HG02870 (cell line): ENCODE measurements around the gene FRY.

Experiments used
- ATAC-seq: cut with Tn5 transposase; IDR thresholded peaks from one replicate; pipeline ENCODE4 v1.9.1; 2021; ENCODE audit warnings: mild to moderate bottlenecking, moderate library complexity; ENCODE audit not compliant: unreplicated experiment

Gene FRY

GRCh38 chr13:32079587-32079986 lies 48.0 kb downstream of the FRY start:
- ATAC-seq, result no peak

DNA sequence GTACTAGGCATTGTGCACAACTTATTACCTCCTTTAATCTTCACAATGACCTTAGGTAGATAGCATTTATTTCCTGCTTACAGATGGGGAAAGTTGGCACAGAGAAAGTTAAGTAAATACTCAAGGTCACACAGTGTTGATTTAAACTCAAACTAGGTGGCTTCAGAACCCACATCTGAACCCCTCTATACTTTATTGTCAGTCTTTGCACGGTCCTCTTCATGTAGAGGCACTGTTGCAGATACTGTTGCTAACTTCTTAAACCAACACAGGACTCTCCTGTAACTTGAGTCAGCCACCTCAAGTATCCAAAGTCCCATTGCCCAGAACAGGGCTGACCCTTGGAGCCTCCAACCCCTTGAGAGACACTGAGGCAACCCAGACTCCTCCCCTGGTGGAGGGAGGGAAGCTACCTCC lies 48.8 kb downstream of the FRY start:
- no peak for ATAC-seq

DNA sequence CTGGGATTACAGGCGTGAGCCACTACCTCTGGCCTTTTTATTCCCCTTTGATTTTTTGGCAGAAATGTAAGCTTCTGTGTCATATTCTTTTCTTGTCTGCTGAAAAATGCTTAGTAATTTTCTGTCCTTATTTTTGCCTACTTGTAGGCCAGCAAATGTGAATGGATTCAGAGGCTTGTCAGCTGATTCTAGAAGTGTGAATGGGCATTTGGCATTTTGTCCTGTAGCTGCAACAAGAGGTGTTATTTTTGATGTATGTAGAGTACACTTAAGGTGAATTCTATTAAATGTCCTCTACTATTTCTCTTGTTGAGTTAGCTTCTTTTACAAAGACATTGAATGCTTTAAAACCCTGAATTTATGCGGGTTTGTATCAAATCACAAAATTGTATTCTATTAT lies 50.0 kb downstream of the FRY start:
- no peak for ATAC-seq

DNA sequence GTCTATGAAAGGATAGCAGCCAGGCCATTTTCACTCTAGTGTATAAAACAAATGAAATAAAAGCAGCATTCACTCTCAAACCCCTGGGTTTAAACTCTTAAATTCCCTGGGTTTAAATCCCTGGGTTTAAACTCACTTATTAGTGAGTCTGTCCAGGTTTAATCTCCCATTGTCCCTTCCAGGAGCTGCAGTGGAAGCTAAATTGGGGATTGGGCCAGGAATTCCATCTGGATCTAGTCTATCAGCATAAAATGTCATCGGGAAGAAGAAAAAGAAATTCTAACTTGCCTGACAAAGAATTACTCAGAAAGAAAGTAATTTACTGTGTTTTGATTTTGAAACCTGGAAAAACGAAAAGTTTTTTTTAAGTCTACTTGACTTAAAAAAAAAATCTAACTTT lies 54.8 kb downstream of the FRY start:
- no peak for ATAC-seq

DNA sequence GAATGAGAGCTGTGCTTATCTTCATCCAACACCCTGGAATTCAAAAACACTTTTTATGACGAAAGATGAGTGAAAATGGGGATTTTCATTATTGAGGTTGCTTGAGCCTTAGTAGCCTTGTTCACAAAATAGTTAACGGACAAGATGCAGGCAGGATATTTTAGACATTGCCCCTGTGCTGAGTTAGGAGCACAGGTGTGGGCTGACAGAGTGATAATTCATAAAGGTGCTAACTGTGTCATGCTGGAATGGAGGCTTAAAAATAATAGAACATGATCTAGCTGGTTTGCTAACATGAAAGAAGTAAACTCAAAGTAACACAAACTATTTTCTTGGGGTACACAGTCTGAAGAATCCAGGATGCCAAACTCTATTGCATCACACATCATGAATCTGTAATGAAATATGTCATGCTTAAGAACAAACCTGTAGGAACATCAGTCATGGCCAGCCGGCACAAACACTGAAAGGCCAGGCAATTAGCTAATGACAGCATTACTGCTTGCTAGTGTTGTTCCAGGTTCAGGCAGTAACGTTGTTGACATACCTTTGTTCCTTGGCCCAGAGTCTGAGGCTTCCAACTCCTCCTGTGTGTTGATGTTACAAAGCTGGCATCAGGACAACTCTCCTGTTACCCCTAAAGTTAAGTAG lies 55.3 kb downstream of the FRY start:
- ATAC-seq, result no peak

DNA sequence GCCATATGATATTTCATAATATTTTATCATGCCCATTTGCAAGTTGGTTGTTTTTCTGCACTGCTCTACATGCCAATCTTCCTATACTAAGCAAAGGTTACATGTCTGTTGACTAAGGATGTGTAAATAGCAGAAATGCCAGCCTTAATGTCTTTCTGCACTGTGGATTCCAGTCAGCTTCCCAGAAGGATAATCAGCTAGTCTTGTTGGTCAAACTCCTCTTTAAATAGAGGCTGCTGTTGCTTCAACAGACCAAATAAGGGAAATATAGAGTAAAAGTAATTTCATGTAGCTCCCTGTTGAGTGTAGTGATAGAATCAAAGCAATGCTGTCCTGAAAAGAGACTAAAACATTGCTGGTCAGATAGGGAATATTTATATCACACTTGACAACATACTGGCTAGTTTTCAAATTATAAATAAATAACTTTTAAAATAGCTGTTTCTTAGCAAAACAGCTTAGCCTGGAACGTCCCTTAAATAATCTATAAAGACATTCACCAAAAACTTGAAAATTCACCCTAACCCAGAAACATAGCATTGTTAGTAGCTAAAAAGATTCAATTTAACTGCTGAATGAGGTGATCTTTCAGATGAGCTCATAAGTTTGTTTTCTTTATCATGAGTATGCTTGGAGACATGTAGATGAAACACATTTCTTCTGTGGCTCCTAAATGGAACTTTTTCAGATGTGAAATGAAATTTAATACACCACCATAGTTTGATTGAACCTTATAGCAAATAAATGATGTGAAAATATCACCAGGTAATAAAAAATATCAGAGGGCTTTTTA lies 56.6 kb downstream of the FRY start:
- ATAC-seq, result no peak

GRCh38 chr13:32092496-32092895 lies 60.9 kb downstream of the FRY start:
- ATAC-seq, result no peak

DNA sequence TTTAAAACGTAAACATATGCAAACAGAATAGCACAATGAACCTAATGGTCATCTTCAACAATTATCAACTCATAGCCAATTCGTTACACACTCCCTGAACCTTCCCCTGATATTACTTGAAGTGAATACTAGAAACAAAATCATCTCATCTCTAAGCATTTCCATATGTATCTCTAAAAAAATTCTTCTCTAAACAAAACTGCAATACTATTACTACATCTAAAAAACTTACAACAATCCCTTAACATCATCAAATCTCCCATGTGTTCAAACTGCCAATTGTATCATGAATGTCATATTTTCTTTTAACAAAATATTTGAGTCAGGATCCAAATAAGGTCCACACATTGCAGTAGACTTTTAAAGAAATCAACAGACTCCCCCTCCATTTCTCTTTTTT lies 61.4 kb downstream of the FRY start:
- no peak for ATAC-seq

DNA sequence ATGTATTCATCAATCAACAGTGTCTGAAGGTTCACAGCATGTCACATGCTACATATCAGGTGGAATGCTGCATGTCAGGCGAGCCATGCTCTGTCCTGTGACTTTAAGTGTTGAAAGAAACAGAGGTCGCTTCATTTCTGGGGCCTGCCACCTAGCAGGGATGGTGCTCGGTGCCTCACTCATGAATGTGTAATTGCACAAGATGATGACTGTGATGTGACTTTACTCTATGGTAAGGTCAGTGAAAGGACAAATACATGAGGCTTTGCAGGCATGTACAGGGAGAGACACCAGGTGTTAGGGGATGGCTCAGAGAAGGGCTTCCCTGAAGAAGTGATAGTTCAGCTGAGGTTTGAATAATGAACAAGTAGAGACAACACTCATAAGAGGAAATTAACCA lies 66.7 kb downstream of the FRY start:
- ATAC-seq, result no peak

DNA sequence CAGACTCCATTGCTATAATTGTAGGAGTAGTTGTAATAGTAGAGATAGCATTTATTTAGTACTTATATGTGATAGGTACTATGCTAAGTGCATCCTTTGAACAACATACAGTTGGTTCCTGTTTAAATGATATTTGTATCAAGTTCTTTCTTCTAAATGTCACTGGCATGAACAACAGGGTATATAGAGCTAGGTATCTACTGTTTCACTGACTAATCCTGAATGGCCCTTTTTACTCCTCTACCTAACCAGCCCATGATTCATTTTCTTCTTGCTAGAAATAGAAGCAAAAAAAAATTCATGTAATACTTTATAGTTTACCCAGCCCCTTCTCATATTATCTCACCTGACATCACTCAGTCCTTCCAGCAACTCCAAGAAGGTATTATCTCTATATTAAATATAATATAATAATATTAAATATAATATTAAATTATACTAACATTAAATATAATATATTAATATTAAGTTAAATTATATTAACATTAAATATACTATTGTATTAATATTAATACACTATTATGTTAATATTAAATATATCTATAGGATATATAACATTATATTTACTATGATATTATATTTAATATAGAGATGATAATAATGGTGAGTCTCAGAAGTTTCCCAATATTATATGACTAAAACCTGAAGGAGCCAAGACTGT lies 74.2 kb downstream of the FRY start:
- no peak for ATAC-seq

DNA sequence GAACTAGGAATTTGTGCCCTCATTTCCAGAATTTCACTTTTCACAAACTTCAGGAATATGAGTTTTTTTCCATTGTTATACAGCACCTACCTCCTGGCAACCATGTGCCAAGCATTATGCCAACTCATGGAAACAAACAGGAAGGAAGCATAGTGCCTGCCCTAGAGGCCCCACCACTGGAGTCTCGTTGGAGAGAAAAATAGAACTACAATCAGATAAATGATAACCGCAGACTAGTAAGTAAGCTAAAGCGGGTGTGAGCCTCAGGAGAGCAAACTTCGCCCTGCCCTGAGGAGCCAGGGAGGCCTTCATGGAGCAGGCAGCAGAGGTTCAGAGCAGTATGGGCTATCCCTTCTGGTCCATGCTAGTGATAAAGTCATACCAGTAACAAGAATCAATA lies 75.9 kb downstream of the FRY start:
- no peak for ATAC-seq

GRCh38 chr13:32107973-32108372 lies 76.4 kb downstream of the FRY start:
- no peak for ATAC-seq

DNA sequence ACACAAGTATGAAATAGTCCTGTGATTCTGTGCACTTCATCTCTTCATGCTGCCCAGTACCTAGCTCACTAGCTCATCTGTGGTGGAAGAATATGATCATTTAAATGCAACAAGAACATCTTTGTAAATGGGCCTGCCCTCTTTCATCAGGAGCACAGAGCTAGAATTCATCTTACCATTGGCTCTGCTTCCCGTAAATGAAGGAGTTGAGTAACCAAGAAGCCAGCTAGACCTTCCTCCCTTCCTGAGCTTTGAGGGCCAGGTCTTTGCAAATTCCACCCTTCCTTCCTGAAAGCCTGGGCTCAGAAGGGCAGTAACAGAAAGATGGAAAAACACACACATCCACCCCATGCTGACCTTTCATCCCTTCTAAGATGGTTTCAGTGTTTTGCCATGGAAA lies 82.0 kb downstream of the FRY start:
- ATAC-seq, result no peak

DNA sequence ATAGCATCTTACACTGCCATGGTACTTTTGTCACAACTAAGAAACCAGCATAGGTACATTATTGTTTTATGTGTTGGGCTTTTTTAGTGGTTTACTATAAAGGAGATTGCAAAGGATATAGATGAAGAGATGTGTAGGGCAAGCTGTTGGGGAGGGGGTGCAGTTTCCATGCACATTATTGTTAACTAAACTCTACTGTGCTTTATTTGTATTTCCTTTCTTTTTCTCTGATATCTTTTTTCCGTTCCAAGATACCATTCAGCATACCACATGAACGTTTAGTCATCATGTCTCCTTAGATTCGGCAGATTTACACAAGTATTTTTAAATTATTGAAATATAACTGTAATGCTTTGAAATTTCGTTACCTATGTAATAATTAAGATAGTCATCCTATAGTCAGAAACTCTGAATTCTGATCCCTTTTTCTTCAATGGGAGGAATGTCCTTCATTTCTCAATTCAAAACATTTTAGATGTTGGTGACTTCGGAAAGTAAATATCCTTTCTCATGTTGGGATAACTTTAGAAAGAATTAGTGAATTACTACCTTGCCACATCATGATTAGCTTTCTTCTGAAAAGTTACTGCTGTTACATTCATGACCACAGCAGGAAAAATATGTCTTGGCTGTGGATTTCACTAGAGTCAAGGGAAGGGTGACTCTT lies 82.8 kb downstream of the FRY start:
- ATAC-seq, result no peak

- no peak for ATAC-seq
Measured at GRCh38 chr13:32115066-32115465, 83.5 kb downstream of the FRY start.

GRCh38 chr13:32116210-32116609 lies 84.6 kb downstream of the FRY start:
- ATAC-seq, result peak; percentile 52

DNA sequence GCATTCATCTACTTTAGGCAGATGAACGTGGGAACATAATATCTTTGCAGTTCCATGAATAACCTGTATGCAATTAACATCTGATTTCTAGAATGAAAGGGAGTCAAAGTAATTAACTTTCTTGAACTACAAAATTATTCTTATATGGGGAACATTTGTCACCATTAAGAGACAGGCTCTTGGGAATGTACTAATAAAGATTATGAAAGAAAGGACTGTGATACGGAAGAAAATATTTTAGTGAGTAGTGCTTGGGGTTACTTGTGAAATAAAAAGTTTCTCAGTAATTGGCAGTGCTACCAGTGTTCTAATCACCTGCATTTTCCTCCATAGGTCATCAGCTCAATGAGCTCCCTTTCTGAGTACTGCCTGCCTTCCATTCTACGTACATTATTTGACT lies 85.4 kb downstream of the FRY start:
- no peak for ATAC-seq

DNA sequence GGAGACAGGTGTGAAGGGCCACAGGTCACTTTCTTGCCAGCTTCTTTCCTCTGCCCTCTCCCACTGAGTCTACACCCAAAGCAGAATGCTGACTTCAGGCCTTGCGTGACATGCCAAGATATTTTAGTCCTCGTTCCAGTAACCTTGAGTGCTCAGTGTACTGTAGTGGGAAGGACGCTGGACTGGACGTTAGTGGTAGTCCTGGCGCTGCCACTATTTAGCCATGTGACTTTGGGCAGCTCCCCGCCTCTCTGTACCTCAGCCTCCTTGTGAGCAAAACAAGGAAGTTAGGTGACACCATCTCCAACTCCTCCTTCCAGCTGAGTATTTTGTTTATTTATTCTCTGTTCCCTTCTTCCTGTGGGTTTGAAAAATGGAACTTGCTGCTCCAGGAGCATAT lies 86.1 kb downstream of the FRY start:
- no peak for ATAC-seq

GRCh38 chr13:32121316-32121715 lies 89.7 kb downstream of the FRY start:
- ATAC-seq, result no peak

GRCh38 chr13:32124743-32125142 lies 93.2 kb downstream of the FRY start:
- ATAC-seq, result no peak

GRCh38 chr13:32125221-32125689 lies 93.7 kb downstream of the FRY start:
- ATAC-seq, result no peak
